Esophagus muscularis mucosa (tissue), 4 donors: ENCODE results near the gene FLNC. TPM values are rescaled to one million over a fixed set of nuclear protein-coding genes. Genes with fewer than 3 reads are reported as not detected.

Experiments used
- DNase-seq: peaks from one replicate; pipeline ENCODE4 v3.0.0-alpha.2; 2017; ENCODE audit errors: extremely low spot score
- H3K27ac ChIP-seq, 4 donors: fragments of 200-600 bp; sonication (generic); replicated peaks in 1 of 4; 1 replicate in 3 of 4; 2 replicates in 1 of 4; pipeline ENCODE4 v1.5.1; 2016 to 2019; ENCODE audit warnings: mild to moderate bottlenecking in 1 of 4
- H3K27me3 ChIP-seq, 4 donors: fragments of 200-600 bp; sonication (generic); one replicate each; pipeline versions ENCODE4 v1.5.1 to v1.6.0; 2016 to 2019
- H3K36me3 ChIP-seq, 4 donors: fragments of 200-600 bp; sonication (generic); one replicate each; pipeline ENCODE4 v1.5.1; 2016 to 2019
- H3K4me1 ChIP-seq, 4 donors: fragments of 200-600 bp; sonication (generic); one replicate each; pipeline ENCODE4 v1.5.1; 2016 to 2019
- H3K4me3 ChIP-seq, 4 donors: fragments of 200-600 bp; sonication (generic); 1 replicate in 2 of 4; 2 replicates in 2 of 4; pipeline ENCODE4 v1.5.1; 2016 to 2019; ENCODE audit warnings: mild to moderate bottlenecking in 4 of 4, moderate library complexity in 1 of 4
- H3K9me3 ChIP-seq, 4 donors: fragments of 200-600 bp; sonication (generic); 1 replicate in 3 of 4; 2 replicates in 1 of 4; pipeline ENCODE4 v1.5.1; 2016 to 2019
- EP300 ChIP-seq: sonication (generic); formaldehyde crosslinking; IDR thresholded peaks from one replicate; pipeline ENCODE4 v1.6.1; 2017; ENCODE audit warnings: antibody characterized with exemption
- POLR2A ChIP-seq: fragments of 450-650 bp; IDR thresholded peaks from one replicate; pipeline ENCODE4 v1.6.1; 2017; ENCODE audit warnings: antibody characterized with exemption, moderate library complexity, mild to moderate bottlenecking, low read depth
- POLR2AphosphoS5 ChIP-seq, 2 donors: sonication (generic); formaldehyde crosslinking; IDR thresholded peaks; one replicate each; pipeline ENCODE4 v1.6.1; 2017; ENCODE audit warnings: antibody characterized with exemption in 2 of 2
- WGBS: methylation state at CpG from one replicate; pipeline ENCODE4 v1.1.5; 2018; 5-methylcytosine and 5-hydroxymethylcytosine counted together
- intact Hi-C: fragments of 100-400 bp; cut with DNase I; formaldehyde crosslinking; loops from one replicate; pipeline ENCODE4 v1.15.1; 2023
- total RNA-seq, 4 donors: library from RNA; depleted of rRNA; stranded (reverse); fragments of >200 nt; gene quantifications; one replicate each; pipeline versions ENCODE4 v1.1.0 to v1.2.1, GENCODE V29; 2016
- TF ChIP-seq, protein P1 (sequence below), 3 experiments: fragments of 200-600 bp in 2 of 3; fragments of 450-650 bp in 1 of 3; sonication (generic) in 2 of 3; IDR thresholded peaks; one replicate each; pipeline ENCODE4 v1.5.1; 2017 to 2019; ENCODE audit warnings: antibody characterized with exemption in 3 of 3, mild to moderate bottlenecking in 2 of 3, moderate library complexity in 1 of 3

The FLNC gene
- total RNA-seq, 4 donors from 2014 or later: 391 to 932 (median 533) TPM

DNA sequence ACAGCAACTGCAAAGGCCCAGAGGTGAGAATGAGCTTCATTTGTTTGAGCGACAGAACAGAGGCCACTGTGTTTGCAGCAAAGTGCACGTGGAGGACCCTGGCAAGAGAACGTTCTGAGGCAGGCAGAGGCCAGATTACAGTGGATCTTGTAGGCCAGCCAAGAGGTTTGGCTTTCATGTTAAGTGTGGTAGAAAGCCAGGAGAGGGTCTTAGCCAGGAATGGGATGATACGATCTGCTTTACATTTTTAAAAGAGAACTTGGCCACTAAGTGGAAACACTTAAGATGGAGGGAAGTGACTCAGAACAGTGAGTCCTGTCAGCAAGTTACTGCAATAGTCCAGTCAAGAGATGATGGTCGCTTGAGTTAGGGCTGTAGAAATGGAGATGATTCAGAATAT lies 33.9 kb upstream of the FLNC start:
- Histone ChIP-seq H3K36me3 (peaks cover 0 to 17% (median 1%) of the 10 kb centered on the region in 4 donors), H3K27me3 (peaks cover 0 to 5% (median 0%) of the 10 kb centered on the region in 4 donors), H3K4me3 (no peak overlapping the region), H3K9me3 (no peaks in the 10 kb centered on the region), H3K4me1 (peaks cover 17 to 22% (median 19%) of the 10 kb centered on the region in 4 donors), H3K27ac (no peak overlapping the region)
- TF ChIP-seq POLR2A (no peak), POLR2AphosphoS5 (IDR thresholded peaks at IDR 0.05) (no peak), EP300 (no peak)
- TF ChIP-seq, protein P1, sequence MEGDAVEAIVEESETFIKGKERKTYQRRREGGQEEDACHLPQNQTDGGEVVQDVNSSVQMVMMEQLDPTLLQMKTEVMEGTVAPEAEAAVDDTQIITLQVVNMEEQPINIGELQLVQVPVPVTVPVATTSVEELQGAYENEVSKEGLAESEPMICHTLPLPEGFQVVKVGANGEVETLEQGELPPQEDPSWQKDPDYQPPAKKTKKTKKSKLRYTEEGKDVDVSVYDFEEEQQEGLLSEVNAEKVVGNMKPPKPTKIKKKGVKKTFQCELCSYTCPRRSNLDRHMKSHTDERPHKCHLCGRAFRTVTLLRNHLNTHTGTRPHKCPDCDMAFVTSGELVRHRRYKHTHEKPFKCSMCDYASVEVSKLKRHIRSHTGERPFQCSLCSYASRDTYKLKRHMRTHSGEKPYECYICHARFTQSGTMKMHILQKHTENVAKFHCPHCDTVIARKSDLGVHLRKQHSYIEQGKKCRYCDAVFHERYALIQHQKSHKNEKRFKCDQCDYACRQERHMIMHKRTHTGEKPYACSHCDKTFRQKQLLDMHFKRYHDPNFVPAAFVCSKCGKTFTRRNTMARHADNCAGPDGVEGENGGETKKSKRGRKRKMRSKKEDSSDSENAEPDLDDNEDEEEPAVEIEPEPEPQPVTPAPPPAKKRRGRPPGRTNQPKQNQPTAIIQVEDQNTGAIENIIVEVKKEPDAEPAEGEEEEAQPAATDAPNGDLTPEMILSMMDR (IDR thresholded peaks at IDR 0.05): no peak
- no peak for DNase-seq
- WGBS: 55% methylated on average over 5 of the region's 5 CpGs
- intact Hi-C loops: no loop called here

DNA sequence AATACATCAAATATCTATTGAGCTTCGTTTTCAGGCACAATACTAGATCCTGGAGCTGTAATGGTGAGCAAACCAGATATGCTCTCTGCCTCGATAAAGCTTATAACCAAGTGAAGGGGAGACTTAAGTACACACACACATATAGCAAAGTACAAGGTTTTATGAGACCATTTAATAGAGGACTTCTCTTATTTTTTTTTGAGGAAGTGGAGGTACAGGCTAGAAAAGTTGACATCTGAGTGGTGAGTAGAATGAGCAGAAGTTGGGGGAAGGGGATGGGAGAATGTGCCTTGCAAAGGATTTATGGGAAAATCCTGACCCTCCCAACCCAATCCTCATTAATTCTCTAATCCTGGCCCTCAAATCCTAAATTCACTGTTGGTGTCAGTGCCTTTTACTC lies 30.8 kb upstream of the FLNC start:
- Histone ChIP-seq H3K9me3 (no peaks in the 10 kb centered on the region), H3K27me3 (no peaks in the 10 kb centered on the region), H3K4me3 (no peak overlapping the region), H3K27ac (no peak overlapping the region), H3K4me1 (no peaks in the 10 kb centered on the region), H3K36me3 (peaks cover 0 to 34% (median 5%) of the 10 kb centered on the region in 4 donors)
- WGBS: 92% methylated on average over 2 of the region's 2 CpGs
- intact Hi-C loops: no loop called here
- TF ChIP-seq EP300 (no peak), POLR2AphosphoS5 (IDR thresholded peaks at IDR 0.05) (no peak), POLR2A (no peak)
- TF ChIP-seq, protein P1 (IDR thresholded peaks at IDR 0.05): no peak
- DNase-seq: no peak

DNA sequence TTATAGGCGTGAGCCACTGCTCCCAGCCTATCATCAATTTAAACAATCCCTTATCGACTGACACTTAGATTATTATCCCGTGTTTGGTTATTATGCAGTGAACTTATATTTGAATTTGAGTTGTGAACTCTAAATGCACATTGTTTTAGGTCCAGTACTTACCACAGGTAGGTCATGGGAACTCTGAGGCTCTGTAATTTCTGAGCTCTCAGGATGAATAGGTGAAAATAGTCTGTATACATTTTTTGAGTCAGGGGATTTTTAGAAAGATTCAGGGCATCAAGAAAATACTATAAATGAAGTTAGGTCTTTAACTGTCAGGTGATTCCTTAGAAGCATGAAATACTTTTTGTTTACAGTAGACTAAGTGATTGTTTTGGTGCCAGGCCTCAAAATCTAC lies 29.6 kb upstream of the FLNC start:
- H3K36me3 ChIP-seq: peaks cover 0 to 34% (median 16%) of the 10 kb centered on the region in 4 donors
- intact Hi-C loops: no loop called here
- DNase-seq: no peak
- H3K4me1 ChIP-seq: no peaks in the 10 kb centered on the region
- H3K4me3 ChIP-seq: no peak overlapping the region
- no peak for TF ChIP-seq POLR2A
- TF ChIP-seq POLR2AphosphoS5 (IDR thresholded peaks at IDR 0.05): no peak
- no peak for TF ChIP-seq EP300
- TF ChIP-seq, protein P1 (IDR thresholded peaks at IDR 0.05): no peak
- H3K27ac ChIP-seq: no peak overlapping the region
- H3K27me3 ChIP-seq: no peaks in the 10 kb centered on the region
- no peaks in the 10 kb centered on the region for H3K9me3 ChIP-seq
- 94% methylated on average over 3 of the region's 3 CpGs for WGBS

DNA sequence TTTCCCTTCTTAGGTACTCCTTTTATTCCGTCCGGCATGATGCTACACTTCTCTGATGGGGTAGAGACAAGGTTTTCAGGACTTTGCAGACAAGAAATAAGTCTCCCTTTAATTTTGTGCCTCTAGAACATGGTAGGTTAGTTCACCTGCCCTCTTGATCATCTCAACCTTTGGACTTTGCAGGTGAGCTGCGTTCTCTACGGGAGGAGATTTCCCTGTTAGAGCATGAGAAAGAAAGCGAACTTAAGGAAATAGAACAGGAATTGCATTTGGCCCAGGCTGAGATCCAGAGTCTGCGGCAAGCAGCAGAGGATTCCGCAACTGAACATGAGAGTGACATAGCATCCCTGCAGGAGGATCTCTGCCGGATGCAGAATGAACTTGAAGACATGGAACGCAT lies 29.2 kb upstream of the FLNC start:
- TF ChIP-seq, protein P1 (IDR thresholded peaks at IDR 0.05): no peak
- TF ChIP-seq POLR2AphosphoS5 (IDR thresholded peaks at IDR 0.05) (no peak), EP300 (no peak), POLR2A (no peak)
- Histone ChIP-seq H3K4me3 (no peak overlapping the region), H3K4me1 (no peaks in the 10 kb centered on the region), H3K36me3 (peaks cover 3 to 38% (median 19%) of the 10 kb centered on the region in 4 donors), H3K27me3 (no peaks in the 10 kb centered on the region), H3K9me3 (no peaks in the 10 kb centered on the region), H3K27ac (no peak overlapping the region)
- DNase-seq: no peak
- WGBS: 95% methylated on average over 9 of the region's 9 CpGs
- intact Hi-C loops: no loop called here
